Hematopoietic multipotent progenitor cell treated with erythropoietin and hydrocortisone succinate and interleukin-3 and kit ligand, for 4 days (in vitro differentiated cells): Measurements from ENCODE around the gene COBL.
A peak's percentile ranks its signal among the peaks of the same experiment; 100 is the strongest.

Experiments used
- DNase-seq: peaks from one replicate; pipeline ENCODE4 v3.0.0-alpha.2; 2015

The COBL gene

GRCh38 chr7:51067757-51068156 is 248.9 kb downstream of the COBL start:
- DNase-seq = peak; percentile 84

DNA sequence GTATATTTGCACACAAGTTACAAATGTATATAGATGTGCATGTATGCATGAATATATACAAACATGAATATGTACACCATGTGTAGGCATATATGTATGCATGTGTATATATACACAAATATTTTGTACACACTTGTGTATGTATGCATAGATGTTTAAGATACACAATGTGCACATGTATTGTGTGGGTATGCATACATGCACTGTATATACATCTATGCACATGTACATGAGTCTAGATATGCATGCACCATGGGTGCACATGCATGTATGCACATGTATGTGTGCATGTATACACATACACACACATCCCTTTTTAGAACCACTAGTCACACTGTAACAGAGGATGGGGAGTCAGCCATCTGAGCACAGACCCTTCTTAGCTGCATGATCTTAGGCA is 249.4 kb downstream of the COBL start:
- DNase-seq = no peak

DNA sequence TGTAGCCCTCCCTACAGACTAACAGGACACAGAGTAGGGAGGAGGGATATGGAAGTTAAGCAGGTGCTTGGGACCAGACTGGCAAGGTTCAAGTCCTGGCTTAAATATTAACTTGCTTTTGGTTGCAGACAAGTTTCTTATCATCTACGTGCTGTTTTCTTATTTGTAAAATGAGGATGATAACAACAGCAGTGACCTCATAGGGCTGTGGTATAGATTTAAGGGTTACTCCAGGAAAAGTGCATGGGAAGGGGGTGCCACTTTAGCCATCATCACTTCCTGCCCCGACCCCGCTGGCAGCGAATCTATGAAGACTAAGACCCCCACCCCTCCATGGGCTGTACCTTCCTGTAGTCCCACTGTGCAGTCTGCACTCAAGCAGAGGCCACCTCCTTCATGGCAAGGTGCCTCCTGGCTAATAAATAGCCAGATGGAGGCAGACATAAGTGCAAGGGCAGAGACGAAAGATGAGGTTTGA is 250.2 kb downstream of the COBL start:
- DNase-seq = no peak

GRCh38 chr7:51065766-51066165 is 250.8 kb downstream of the COBL start:
- DNase-seq = no peak

GRCh38 chr7:51064688-51065087 is 251.9 kb downstream of the COBL start:
- no peak for DNase-seq

- DNase-seq = no peak
Measured at GRCh38 chr7:51062222-51062987, 254.2 kb downstream of the COBL start.

DNA sequence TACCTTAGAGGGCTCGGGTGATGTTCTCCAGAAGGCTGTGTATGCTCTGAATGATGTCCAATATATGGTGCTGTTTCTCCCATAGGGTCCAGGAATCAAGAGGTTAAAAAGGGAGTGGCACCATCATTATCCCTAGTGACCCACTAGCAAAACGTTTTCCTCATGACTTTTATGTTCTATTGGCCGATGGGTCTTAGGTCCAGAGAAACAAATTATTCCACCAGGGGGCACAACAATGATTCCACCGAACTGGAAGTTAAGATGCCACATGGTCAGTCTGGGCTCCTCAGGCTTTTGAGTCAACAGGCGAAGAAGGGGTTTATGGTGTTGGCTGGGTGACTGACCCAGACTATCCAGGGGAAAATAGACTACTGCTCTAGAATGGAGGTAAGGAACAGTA is 256.1 kb downstream of the COBL start:
- DNase-seq = peak; percentile 41

DNA sequence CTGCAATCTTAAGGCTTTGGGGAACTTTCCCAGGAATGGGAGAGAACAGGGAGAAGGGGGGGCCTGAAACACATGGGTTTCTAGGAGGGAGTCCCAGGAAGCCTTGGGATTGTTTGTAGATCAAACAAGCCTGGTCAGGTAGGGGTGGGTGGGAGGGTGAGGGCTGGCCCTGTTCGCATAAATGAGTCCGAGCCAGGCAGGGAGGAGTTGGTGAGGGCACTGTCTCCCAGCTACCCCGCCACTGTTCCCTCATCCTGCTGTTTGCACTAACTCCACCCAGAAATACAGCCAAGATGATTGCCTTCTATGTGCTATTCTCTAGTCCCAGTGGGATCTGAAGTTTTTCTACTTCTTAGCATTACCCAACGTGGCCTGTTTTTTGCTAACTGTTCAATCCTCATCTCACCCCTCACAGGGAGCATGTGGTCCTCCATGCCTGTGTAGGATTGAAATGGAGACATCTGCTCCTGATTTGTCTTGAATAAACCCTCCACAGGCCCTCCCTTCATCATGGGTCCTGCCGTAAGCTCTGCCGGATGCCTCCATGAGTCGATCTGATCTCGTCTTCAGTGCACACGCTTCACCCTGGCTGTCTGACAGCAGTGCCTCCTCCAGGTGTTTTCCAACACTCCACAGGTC is 257.0 kb downstream of the COBL start:
- DNase-seq = no peak

- no peak for DNase-seq
Measured at GRCh38 chr7:51058764-51059163, 257.8 kb downstream of the COBL start.

GRCh38 chr7:51055039-51055840 is 261.4 kb downstream of the COBL start:
- DNase-seq = peak; percentile 2

DNA sequence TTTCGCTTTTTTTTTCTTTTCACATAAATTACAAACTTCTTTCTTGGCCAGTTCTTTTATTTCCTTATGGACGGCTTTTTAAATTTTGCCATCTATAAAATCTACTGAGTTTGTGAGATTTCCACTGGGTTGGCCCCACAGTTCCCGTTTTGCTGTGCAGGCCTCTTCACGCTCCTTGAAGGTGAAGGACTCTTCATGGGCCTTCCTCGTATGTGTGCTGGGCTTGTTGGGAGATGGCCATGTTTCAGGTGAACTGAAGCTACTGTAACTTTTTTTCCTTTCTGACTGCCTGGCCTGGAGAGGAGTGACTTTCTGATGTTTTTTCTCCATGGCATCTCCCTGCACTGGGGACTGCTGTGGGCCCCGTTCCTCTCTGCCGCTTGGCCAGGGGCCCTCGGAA is 262.4 kb downstream of the COBL start:
- no peak for DNase-seq

DNA sequence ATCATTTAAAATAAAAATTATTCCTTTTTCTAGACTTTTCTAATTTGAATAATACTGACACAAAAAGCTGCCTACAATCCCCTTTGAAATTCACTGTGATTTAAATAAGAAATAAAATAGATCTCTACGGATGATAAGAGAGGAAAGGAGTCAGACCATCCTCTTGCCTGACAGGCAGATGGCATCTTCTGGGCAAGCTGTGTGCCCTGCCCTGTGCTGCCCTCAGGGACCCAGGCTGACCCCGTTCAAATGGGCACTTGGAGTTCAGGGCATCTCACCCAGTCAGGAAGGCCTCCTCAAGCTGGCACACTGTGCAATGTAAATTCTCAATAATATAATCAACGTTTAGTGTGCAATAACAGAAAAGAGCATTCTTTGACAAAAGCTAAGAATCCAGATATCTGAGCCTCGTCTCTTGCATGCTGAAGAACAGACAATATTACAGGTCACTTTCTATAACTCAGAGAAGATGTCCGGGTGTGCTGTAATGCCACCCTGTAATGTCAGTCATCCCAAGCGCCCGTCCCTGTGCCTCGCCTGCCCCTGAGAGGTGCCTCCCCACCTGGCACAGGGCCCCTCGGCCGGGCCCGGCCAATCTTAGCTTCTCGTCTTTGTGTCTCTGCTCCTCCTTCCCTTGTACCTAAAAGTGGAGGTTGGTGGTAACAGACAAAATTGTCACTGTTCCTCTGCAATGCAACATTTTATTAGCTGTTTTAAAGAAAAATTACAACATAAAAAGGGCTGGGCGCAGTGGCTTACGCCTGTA is 263.3 kb downstream of the COBL start:
- DNase-seq = no peak

GRCh38 chr7:51046482-51046881 is 270.1 kb downstream of the COBL start:
- DNase-seq = no peak

GRCh38 chr7:51046103-51046466 is 270.5 kb downstream of the COBL start:
- no peak for DNase-seq

GRCh38 chr7:51045319-51046102 is 271.1 kb downstream of the COBL start:
- DNase-seq = no peak

DNA sequence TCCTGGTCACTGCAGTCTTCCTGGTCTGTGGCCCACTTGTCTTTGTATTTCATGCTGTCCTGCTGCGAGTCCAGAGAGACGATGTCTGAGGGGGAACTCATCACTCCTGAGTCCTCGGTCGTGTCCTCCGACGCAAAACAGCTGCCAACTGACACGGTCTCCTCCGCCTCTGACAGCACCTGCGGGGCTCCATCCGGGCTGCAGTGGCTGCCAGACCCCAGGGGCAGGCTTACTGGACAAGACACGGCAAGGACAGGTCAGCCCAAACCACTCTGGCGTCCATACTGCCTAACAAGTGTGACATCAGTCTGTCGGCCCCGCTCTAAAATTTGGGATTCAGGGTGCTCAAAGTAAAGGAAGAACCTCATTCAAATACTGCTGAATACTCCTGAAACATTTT is 273.1 kb downstream of the COBL start:
- no peak for DNase-seq

DNA sequence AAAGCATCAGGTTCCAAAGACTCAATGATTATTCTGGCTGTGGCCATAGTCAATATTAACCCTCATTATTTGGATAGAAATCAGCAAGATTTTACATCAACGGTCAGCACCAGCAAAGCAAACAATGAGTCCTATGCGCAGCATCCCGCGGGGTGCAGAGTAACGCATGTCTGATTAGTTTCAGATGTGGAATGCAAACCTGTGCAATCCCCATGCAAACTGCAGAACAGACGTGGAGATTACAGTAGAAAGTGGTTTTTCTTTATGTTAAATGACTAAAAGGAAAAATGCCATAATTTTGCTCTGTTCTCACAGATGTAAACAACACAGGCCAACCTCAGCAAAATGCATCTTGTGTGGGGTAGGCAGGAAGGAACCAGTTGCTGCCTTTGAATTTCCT is 275.8 kb downstream of the COBL start:
- no peak for DNase-seq

DNA sequence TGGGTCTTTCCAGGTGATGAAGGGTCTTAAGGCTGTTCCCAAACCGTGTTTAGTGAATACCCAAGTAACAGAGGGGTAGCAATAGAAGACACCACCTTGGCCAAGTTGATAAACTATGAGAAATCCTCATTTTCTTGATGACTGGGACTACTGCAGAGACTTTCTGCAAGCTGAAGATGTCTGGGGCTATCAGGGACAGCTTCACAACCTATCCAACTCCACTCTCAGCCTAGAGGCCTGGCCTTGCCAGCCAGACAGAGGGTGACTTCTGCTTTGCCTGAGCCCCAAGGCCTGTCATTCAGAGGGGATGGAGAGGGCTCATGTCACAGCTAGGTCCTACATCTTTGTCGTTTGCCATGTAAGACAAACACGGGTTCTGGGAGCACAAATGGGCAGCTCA is 278.0 kb downstream of the COBL start:
- no peak for DNase-seq

GRCh38 chr7:51035716-51036115 is 280.9 kb downstream of the COBL start:
- no peak for DNase-seq

DNA sequence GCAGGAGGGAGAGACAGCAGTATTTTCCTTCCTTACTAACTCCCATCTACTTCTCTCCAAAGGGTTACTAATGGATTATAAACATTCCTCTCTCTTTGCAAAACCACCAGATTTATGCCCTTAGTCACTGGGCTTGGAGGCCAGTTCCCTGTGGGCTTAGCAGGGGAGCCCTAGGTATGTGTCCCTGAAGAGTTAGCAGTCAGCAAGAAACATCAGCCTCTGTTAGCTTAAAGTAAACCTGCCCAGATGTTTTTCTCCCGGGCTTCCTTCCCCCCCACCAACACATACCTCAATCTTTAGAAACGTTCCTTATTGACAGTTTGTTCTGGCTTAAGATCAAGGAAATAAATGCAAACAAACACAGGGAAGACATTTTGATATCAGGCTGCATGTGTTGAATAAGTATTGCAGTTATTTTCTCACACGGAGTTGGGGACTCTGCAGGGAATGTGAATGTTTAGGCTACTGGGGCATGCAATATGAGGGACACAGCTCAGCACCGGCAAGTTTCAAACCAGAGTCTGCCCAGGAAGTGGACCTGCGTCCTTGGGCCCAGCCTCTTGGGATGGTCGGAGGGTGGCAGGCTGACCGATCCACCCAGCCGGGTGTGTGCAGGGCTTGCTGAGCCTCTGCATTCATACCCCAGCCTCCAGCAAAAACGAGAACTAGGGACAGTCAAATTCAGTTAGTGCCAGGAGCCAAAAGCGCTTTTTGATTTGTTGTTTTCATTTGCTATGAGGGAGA is 281.9 kb downstream of the COBL start:
- DNase-seq = no peak

- no peak for DNase-seq
Measured at GRCh38 chr7:51033727-51034520, 282.7 kb downstream of the COBL start.
